GM13977 (cell line): ENCODE data around the gene MTRR.

Experiments used
- DNase-seq: peaks from one replicate; pipeline ENCODE4 v3.0.0; 2012; ENCODE audit warnings: low spot score
- in situ Hi-C: fragments of 300-500 bp; cut with MboI; formaldehyde crosslinking; loops from one replicate; pipeline ENCODE4 v1.12.0; 2022; ENCODE audit warnings: low sequenced_read_pairs, low pct_unique_long_range_greater_than_20kb, mixed read lengths, inconsistent platforms; ENCODE audit not compliant: unreplicated experiment
- TF ChIP-seq, protein P1 (sequence below): IDR thresholded peaks from 2 replicates; pipeline ENCODE4 v1.5.1; 2012; ENCODE audit warnings: mild to moderate bottlenecking, control low read depth; ENCODE audit not compliant: insufficient read depth; ENCODE audit errors: extremely low read depth, missing control alignments

MTRR gene

DNA sequence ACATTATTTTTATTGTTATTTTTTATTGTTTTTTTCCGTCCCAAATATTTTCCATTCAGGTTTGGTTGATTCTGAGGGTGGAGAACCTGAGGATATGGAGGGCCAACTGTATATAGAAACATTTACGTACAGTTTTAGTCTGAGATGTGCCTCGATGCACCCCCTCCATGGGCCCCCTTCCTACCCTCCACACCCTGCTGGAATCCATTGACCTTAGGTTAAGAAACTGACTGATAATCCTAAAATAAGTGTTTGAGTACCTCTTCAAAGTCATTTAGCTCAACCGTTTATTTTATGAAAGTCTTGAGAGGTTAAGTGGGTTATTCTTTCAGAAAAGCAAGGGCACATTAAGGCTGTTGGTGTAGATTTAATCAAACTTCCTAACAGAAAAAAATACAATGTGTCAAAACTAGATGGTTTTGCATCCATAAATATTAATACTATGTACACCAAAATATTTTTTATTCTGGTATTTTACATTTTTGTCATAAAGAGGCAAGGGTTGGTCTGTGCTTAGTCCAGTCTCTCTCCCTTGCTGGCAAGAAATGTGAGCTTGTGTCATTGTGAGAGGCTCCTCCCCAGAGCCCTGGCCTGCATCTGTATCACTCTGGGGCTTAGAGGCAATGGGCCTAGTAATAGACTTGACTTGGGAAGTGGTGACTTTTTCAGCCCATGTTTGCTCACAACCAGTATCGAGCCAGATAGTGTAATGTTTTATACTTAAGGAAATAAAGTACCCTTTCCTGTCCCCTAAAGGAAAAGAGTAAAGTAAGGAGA, 15.7 kb downstream of the MTRR start:
- in situ Hi-C loops = no loop called here
- TF ChIP-seq, protein P1, sequence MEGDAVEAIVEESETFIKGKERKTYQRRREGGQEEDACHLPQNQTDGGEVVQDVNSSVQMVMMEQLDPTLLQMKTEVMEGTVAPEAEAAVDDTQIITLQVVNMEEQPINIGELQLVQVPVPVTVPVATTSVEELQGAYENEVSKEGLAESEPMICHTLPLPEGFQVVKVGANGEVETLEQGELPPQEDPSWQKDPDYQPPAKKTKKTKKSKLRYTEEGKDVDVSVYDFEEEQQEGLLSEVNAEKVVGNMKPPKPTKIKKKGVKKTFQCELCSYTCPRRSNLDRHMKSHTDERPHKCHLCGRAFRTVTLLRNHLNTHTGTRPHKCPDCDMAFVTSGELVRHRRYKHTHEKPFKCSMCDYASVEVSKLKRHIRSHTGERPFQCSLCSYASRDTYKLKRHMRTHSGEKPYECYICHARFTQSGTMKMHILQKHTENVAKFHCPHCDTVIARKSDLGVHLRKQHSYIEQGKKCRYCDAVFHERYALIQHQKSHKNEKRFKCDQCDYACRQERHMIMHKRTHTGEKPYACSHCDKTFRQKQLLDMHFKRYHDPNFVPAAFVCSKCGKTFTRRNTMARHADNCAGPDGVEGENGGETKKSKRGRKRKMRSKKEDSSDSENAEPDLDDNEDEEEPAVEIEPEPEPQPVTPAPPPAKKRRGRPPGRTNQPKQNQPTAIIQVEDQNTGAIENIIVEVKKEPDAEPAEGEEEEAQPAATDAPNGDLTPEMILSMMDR = no peak
- DNase-seq = no peak

DNA sequence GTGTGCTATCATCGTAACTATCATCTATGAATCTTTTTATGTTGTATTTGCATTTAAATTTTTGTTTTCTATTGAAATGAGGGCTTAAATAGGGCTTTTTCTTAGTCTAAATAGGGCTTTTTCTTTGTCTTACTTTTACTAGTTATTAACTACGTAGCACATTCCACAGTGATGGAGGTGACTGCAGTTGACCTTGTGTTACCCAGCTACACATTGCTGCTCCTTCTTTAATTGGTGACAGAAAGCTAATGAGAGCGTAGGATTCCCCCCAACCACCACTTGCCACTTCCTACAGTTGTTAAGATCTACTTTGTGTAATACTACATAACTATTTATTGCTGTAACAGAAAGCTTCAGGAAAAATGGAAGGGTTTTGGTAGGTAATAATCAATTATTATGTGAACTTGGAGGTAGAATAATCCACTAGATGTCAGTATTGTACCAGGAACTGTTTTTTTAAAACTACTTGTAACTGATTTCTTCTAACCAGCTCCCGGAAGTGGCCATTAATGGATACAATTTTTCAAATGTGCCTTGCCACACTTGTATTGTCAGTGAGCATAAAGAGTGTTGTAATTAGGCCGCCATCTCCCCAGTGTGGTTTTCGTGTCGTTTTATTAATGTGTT, 18.0 kb downstream of the MTRR start:
- DNase-seq = peak; percentile 23
- TF ChIP-seq, protein P1 = peak; percentile 30
- in situ Hi-C loops = no loop called here

DNA sequence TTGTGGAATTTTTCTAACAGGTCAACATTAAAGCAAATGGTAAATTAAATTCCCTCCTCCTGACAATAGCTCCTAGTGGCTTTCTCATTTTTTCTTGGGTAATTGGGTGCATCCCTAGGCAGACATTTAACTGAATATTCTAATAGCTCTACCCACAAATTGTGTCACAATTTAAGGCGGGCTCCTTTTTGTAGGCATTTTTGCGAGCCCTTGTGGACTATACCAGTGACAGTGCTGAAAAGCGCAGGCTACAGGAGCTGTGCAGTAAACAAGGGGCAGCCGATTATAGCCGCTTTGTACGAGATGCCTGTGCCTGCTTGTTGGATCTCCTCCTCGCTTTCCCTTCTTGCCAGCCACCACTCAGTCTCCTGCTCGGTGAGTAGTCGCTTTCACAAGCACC, 20.0 kb downstream of the MTRR start:
- in situ Hi-C loops = no loop called here

DNA sequence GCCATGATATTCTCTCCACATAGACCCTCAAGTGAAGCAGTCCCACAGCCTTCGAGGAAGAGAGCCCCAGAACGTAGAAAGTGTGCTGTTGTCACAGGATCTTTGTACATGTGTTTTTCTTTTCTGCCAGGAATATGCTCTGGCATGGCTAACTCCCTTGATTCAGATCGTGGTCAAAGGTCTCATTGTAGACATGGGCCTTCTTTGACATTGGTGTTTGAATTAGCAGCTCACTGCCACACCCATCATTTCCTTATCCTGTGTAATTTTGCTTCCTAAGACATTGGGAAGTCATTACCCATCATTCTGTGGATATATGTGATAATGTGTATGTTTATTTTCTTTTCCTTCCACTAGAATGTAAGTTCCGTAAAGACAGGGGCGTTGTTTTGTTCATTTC, 25.5 kb downstream of the MTRR start:
- TF ChIP-seq, protein P1 = no peak
- no peak for DNase-seq
- in situ Hi-C loops = no loop called here

More for the DNA sequence above, 20.0 kb downstream of the MTRR start:
- TF ChIP-seq, protein P1 = no peak
- no peak for DNase-seq

DNA sequence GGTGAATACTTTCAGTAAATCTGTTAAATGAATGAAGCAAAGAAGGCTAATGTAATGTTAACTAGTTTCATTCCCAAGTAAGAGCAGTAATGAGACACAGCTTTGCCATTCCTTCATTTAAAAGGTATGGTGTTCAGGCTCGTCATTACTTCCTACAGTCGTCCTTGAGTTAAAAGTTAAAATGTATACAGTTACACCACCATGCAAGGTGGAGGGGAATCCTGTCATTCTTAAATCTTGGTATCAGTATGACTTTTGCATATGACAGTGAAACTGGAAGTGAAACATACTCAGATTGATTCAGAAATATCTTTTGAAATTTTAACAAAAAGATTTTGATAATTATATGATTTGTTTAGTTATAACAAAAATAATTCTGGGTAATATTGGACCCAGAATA, 25.9 kb downstream of the MTRR start:
- peak; percentile 24 for DNase-seq
- in situ Hi-C loops = no loop called here
- TF ChIP-seq, protein P1 = no peak

DNA sequence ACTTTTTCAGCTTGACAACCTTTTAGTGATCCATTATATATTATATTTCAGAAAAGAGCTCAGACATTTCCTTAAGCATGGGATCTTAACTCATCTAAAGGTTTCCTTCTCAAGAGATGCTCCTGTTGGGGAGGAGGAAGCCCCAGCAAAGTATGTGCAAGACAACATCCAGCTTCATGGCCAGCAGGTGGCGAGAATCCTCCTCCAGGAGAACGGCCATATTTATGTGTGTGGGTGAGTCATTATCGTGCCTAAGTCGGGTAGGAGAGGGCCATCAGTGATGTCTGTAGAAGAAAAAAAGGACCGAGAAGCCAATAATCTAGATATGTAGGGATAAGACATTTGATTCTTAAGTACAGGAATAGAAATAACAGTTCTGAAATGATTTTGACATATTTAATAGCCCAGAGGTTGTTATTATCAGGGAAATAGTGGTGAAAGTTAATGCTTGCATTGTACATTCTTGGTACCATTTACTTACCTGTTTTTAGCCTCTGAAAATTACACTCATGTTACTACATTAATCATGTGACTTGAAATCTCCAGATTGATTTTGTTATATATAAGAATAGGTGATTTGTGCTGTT, 28.2 kb downstream of the MTRR start:
- TF ChIP-seq, protein P1 = peak; percentile 16
- no peak for DNase-seq
- in situ Hi-C loops = no loop called here
